B cell (primary cell): ENCODE measurements around the gene FES. TPM values are rescaled to one million over a fixed set of nuclear protein-coding genes. Genes with fewer than 3 reads are reported as not detected.
A peak's percentile ranks its signal among the peaks of the same experiment; 100 is the strongest.

Source experiments
- ATAC-seq: fragments of 200-7000 bp; cut with Tn5 transposase; one replicate; pipeline ENCODE4 v1.10.0; 2021; ENCODE audit warnings: low read depth, mild to moderate bottlenecking, moderate number of reproducible peaks, moderate library complexity
- CTCF ChIA-PET: fragments of 350-600 bp; sonication (Branson Sonifier 250); formaldehyde crosslinking; loops from one replicate; lab custom pipeline; 2021; ENCODE audit warnings: antibody characterized with exemption, inconsistent platforms; lab: Charles Lee
- POLR2A ChIA-PET: fragments of 350-600 bp; sonication (Branson Sonifier 250); formaldehyde crosslinking; loops from one replicate; lab custom pipeline; 2021; ENCODE audit warnings: antibody characterized with exemption; lab: Charles Lee
- DNase-seq: peaks from one replicate; pipeline ENCODE4 v3.0.0; 2013
- H2AFZ ChIP-seq: 2 replicates; pipeline ENCODE4 v1.6.1; 2012; ENCODE audit warnings: mild to moderate bottlenecking, low read depth, low read length; ENCODE audit not compliant: insufficient read depth, poor library complexity, severe bottlenecking
- H3K27ac ChIP-seq, 2 donors: 1 replicate in 1 of 2; 2 replicates in 1 of 2; pipeline ENCODE4 v1.5.1; 2012 to 2013; ENCODE audit warnings: low read length in 2 of 2, mild to moderate bottlenecking in 2 of 2, moderate library complexity in 1 of 2
- H3K27me3 ChIP-seq, 4 experiments: fragments of 200-600 bp in 1 of 4; sonication (generic) in 1 of 4; replicated peaks in 1 of 4; 1 replicate in 2 of 4; 2 replicates in 2 of 4; pipeline versions ENCODE4 v1.6.1 to v1.7.0; 2013 to 2016; ENCODE audit warnings: low read length in 3 of 4, mild to moderate bottlenecking in 2 of 4, mixed read lengths in 1 of 4, moderate library complexity in 1 of 4; ENCODE audit not compliant: insufficient read depth in 4 of 4, control insufficient read depth in 3 of 4; ENCODE audit errors: control extremely low read depth in 1 of 4
- H3K36me3 ChIP-seq, 2 experiments: replicated peaks in 1 of 2; 1 replicate in 1 of 2; 2 replicates in 1 of 2; pipeline versions ENCODE4 v1.6.1 to v1.7.1; 2013; ENCODE audit warnings: low read length in 1 of 2; ENCODE audit not compliant: insufficient read depth in 2 of 2, control insufficient read depth in 1 of 2; ENCODE audit errors: control extremely low read depth in 1 of 2, extremely low read depth in 1 of 2
- H3K4me1 ChIP-seq, 2 donors: fragments of 200-600 bp in 1 of 2; sonication (generic) in 1 of 2; 1 replicate in 1 of 2; 2 replicates in 1 of 2; pipeline versions ENCODE4 v1.5.1 to v1.6.1; 2013 to 2017; ENCODE audit warnings: low read length in 2 of 2; ENCODE audit not compliant: control insufficient read depth in 2 of 2, insufficient read depth in 2 of 2
- H3K4me2 ChIP-seq: replicated peaks from 2 replicates; pipeline ENCODE3; 2012; ENCODE audit warnings: mild to moderate bottlenecking, low read depth, low read length; ENCODE audit not compliant: poor library complexity, severe bottlenecking
- H3K4me3 ChIP-seq, 5 experiments: fragments of 200-600 bp in 1 of 5; sonication (generic) in 1 of 5; 1 replicate in 3 of 5; 2 replicates in 2 of 5; pipeline versions ENCODE4 v1.5.1 to v1.7.0; 2011 to 2016; ENCODE audit warnings: low read length in 4 of 5, mild to moderate bottlenecking in 4 of 5, low read depth in 2 of 5, control low read depth in 1 of 5, moderate library complexity in 1 of 5; ENCODE audit not compliant: insufficient read depth in 1 of 5; ENCODE audit errors: control extremely low read depth in 1 of 5, extremely low read depth in 1 of 5
- H3K79me2 ChIP-seq: fragments of 200-600 bp; sonication (generic); one replicate; pipeline ENCODE4 v1.6.0; 2016; ENCODE audit warnings: low read length; ENCODE audit not compliant: control insufficient read depth, insufficient read depth
- H3K9ac ChIP-seq: fragments of 200-600 bp; sonication (generic); 2 replicates; pipeline ENCODE4 v1.6.1; 2017; ENCODE audit warnings: mild to moderate bottlenecking, low read length, moderate library complexity
- H3K9me3 ChIP-seq, 3 donors: one replicate each; pipeline versions ENCODE4 v1.6.1 to v1.7.1; 2013; ENCODE audit warnings: low read length in 2 of 3; ENCODE audit not compliant: control insufficient read depth in 2 of 3, insufficient read depth in 1 of 3; ENCODE audit errors: control extremely low read depth in 1 of 3
- H4K20me1 ChIP-seq: 2 replicates; pipeline ENCODE4 v1.6.0; 2012; ENCODE audit warnings: mild to moderate bottlenecking, low read length; ENCODE audit not compliant: insufficient read depth, control insufficient read depth, poor library complexity, severe bottlenecking
- H3K27ac Mint-ChIP-seq: one replicate; pipeline ENCODE4 v1.8.0; 2021; ENCODE audit warnings: mixed read lengths
- H3K27me3 Mint-ChIP-seq: one replicate; pipeline ENCODE4 v1.8.0; 2021; ENCODE audit warnings: mixed read lengths
- H3K4me1 Mint-ChIP-seq: one replicate; pipeline ENCODE4 v1.8.0; 2021; ENCODE audit warnings: mixed read lengths
- H3K4me3 Mint-ChIP-seq: one replicate; pipeline ENCODE4 v1.8.0; 2021; ENCODE audit warnings: mixed read lengths
- H3K9me3 Mint-ChIP-seq: one replicate; pipeline ENCODE4 v1.8.0; 2022; ENCODE audit warnings: mixed read lengths; ENCODE audit not compliant: insufficient read depth
- CTCF ChIP-seq: fragments of 200-600 bp; IDR thresholded peaks from one replicate; pipeline ENCODE4 v1.8.0; 2022; ENCODE audit warnings: antibody characterized with exemption, mild to moderate bottlenecking
- EZH2 ChIP-seq: IDR thresholded peaks from 2 replicates; pipeline ENCODE4 v1.6.1; 2012; ENCODE audit warnings: borderline replicate concordance, low read depth, mild to moderate bottlenecking, moderate library complexity, low read length; ENCODE audit not compliant: insufficient read depth, poor library complexity, severe bottlenecking
- WGBS: methylation state at CpG from one replicate; pipeline ENCODE4 v1.1.5; 2013; ENCODE audit warnings: missing lambda C conversion rate; ENCODE audit not compliant: insufficient coverage; 5-methylcytosine and 5-hydroxymethylcytosine counted together
- intact Hi-C: fragments of 100-400 bp; cut with micrococcal nuclease; formaldehyde crosslinking; loops from one replicate; pipeline ENCODE4 v1.10.0; 2022
- polyA plus RNA-seq: library from polyadenylated mRNA; depleted of rRNA; stranded (reverse); fragments of >200 nt; gene quantifications from 2 replicates; pipeline ENCODE4 v1.2.3, GENCODE V29; 2012
- total RNA-seq, 2 donors: library from RNA; stranded (reverse); fragments of 120-200 nt in 1 of 2; gene quantifications; 1 replicate in 1 of 2; 2 replicates in 1 of 2; pipeline versions ENCODE4 v1.2.3 to v1.2.4, GENCODE V29; 2013 to 2022

FES gene
- total and polyA plus RNA-seq, 2 donors (not counting 1 experiment from before 2014, with no cell fraction given), result 23.9 to 31.4 TPM

DNA sequence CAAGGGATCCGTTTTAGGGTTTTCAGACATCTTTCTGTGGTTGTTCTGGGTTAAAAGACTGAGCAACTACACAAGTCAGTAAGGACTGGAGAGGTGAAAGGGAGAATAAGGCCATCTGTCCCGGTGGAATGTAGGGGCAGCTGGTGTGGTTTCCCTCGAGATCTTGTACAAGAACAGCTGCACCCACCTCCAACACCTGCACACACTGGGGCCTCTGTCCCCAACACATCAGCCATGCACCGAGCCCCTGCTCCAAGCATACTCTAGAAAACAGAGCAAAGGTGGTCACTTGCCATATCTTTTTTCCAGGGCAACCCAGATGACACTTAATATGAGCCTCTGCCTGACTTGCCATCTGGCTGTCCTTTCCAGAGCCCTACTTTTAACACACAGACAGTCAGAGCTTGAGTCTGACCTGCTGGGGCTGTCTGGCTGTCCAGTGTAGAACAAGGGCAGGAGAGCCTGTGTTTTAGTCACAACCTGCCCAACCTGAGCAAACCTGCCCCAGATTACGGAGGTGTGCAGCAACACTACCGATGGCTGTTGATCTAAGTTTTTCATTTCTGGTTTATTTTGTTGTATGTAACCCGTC, 31.0 kb downstream of the FES start:
- Mint-ChIP-seq H3K4me3 (no peak overlapping the region), H3K9me3 (no peaks in the 10 kb centered on the region), H3K27ac (peak overlapping the region; percentile 6), H3K27me3 (no peaks in the 10 kb centered on the region), H3K4me1 (peaks cover 10% of the 10 kb centered on the region)
- H3K4me1 ChIP-seq, result peaks cover 0 to 11% of the 10 kb centered on the region in 2 donors
- no peaks in the 10 kb centered on the region for H4K20me1 ChIP-seq
- no peaks in the 10 kb centered on the region for H3K27me3 ChIP-seq
- H3K4me2 ChIP-seq, result no peak overlapping the region
- ChIA-PET CTCF (interaction anchor here (0.8 kb wide), 1 partner anchor 41 kb away, joined by 4 read pairs; no protein-coding TSS in a partner anchor), POLR2A (no interaction called here)
- peak overlapping the region in 1 of 5 experiments; percentile 7 for H3K4me3 ChIP-seq
- H2AFZ ChIP-seq, result no peak overlapping the region
- no peak overlapping the region for H3K9ac ChIP-seq
- no peaks in the 10 kb centered on the region for H3K9me3 ChIP-seq
- no peak for DNase-seq
- peaks cover 1 to 92% of the 10 kb centered on the region in 2 experiments for H3K36me3 ChIP-seq
- H3K27ac ChIP-seq, result no peak overlapping the region
- TF ChIP-seq EZH2 (no peak), CTCF (no peak)
- intact Hi-C loops, result no loop called here
- H3K79me2 ChIP-seq, result no peaks in the 10 kb centered on the region
- no peak for ATAC-seq
- 57% methylated on average over 4 of the region's 7 CpGs for WGBS

DNA sequence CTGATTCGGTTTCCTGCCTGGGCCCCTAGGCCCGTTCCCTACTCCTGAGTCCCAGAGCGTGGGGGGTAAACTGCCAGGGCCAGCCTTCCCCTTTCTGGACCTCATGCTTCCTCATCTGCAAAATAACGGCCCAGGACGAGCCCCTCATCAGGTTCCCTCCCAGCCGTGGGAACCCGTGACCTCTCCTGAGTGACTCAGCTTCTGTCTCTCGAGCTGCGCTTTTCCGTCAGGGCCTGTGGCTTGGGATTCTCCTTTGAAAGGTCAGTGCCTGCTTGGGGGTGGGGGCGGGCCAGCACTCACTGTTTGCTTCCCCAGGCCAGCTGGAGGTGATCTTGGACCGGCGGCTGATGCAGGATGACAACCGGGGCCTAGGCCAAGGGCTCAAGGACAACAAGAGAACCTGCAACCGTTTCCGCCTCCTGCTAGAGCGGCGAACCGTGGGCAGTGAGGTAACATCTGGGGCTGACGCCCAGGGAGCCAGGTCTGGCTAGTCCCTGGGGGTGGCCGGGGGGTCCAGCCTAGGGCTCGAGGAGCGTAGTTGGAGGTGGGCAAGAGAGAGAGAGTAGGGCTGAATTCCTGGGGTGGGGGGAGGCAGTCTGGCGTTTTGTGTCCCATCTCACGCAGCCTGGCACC, 31.6 kb downstream of the FES start:
- intact Hi-C loops, result no loop called here
- no peaks in the 10 kb centered on the region for H3K79me2 ChIP-seq
- Mint-ChIP-seq H3K27ac (peak overlapping the region; percentile 80), H3K4me1 (peaks cover 10% of the 10 kb centered on the region), H3K4me3 (no peak overlapping the region), H3K27me3 (no peaks in the 10 kb centered on the region), H3K9me3 (no peaks in the 10 kb centered on the region)
- no peaks in the 10 kb centered on the region for H3K27me3 ChIP-seq
- H4K20me1 ChIP-seq, result no peaks in the 10 kb centered on the region
- peak overlapping the region; percentile 2 for H2AFZ ChIP-seq
- no peak for ATAC-seq
- TF ChIP-seq EZH2 (no peak), CTCF (no peak)
- ChIA-PET CTCF (interaction anchor here (0.8 kb wide), 1 partner anchor 40 kb away, joined by 4 read pairs; no protein-coding TSS in a partner anchor), POLR2A (no interaction called here)
- peaks cover 0 to 11% of the 10 kb centered on the region in 2 donors for H3K4me1 ChIP-seq
- H3K27ac ChIP-seq, result no peak overlapping the region
- peaks cover 2 to 92% of the 10 kb centered on the region in 2 experiments for H3K36me3 ChIP-seq
- H3K9me3 ChIP-seq, result no peaks in the 10 kb centered on the region
- H3K4me2 ChIP-seq, result no peak overlapping the region
- H3K9ac ChIP-seq, result no peak overlapping the region
- no peak overlapping the region for H3K4me3 ChIP-seq
- DNase-seq, result no peak
- 58% methylated on average over 24 of the region's 25 CpGs for WGBS
